ENCODE results near the gene BDKRB1. TPM values are rescaled to one million over a fixed set of nuclear protein-coding genes. Genes with fewer than 3 reads are reported as not detected.

The BDKRB1 gene
- total RNA-seq, 1 donor from 2014 or later, result not detected

DNA sequence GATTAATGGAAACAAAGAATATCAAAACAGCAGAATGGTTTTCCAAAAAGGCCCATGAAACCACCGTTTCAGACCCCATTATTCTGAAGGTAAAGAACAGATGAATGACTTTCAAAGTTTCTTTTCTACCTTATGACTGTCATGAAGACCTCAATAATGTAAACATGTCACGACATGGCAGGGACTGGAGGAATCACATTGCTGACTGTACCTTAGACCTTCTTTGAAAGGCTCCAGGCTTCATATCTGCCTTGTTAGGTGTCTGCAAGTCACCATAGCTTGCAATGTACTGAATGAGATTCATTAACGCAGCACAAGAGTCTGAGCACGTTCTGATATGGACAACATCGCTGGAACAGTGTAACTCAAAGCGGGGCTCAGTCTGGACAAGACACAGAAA lies 54.9 kb downstream of the BDKRB1 start:
- H3K9me3 Mint-ChIP-seq, result no peaks in the 10 kb centered on the region
- no peak overlapping the region for H3K4me3 Mint-ChIP-seq
- DNase-seq (ENCODE audit: low spot score), result no peak
- no peaks in the 10 kb centered on the region for H3K4me1 Mint-ChIP-seq
- no peaks in the 10 kb centered on the region for H3F3A ChIP-seq (ENCODE audit: low read depth)
- no peaks in the 10 kb centered on the region for H3K9me3 ChIP-seq (ENCODE audit: low read depth)
- TF ChIP-seq EZH2 (IDR thresholded peaks at IDR 0.05) (no peak), CTCF (IDR thresholded peaks at IDR 0.05) (no peak), EZH2phosphoT487 (IDR thresholded peaks at IDR 0.05) (no peak)
- H3K36me3 Mint-ChIP-seq, result peaks cover 23% of the 10 kb centered on the region
- no peak overlapping the region for H3K27ac Mint-ChIP-seq
- H3K4me1 ChIP-seq, result no peaks in the 10 kb centered on the region
- no peaks in the 10 kb centered on the region for H3K27me3 Mint-ChIP-seq (ENCODE audit: insufficient read depth, low read depth)
- H4K20me1 ChIP-seq (ENCODE audit: low read depth), result no peaks in the 10 kb centered on the region
- H3K9ac ChIP-seq, result no peak overlapping the region
- no peaks in the 10 kb centered on the region for H3K27me3 ChIP-seq
- no peak overlapping the region for H3K27ac ChIP-seq
- H3K79me2 ChIP-seq (ENCODE audit: low read depth), result no peaks in the 10 kb centered on the region
- no peak overlapping the region for H3K4me3 ChIP-seq
- H3K4me2 ChIP-seq, result no peak overlapping the region
- no peak overlapping the region for H2AFZ ChIP-seq (replicated peaks)
- H3K36me3 ChIP-seq, result peaks cover 13% of the 10 kb centered on the region

Small RNAs within 50 kb of the gene (small RNA-seq; reads per million reads assigned to genes)
- gene CKS1BP1, result not detected

Other genes with a start within 250 kb of the BDKRB1 start
- 5.5 and 8.1 TPM in 2 replicates for gene C14orf132, start 216.8 kb upstream of the BDKRB1 start, total RNA-seq (ENCODE audit: low replicate concordance)
- 0.37 TPM in 2 replicates for gene BDKRB2, start 51.4 kb upstream of the BDKRB1 start, total RNA-seq (ENCODE audit: low replicate concordance)
- gene ATG2B, start 107.1 kb downstream of the BDKRB1 start, total RNA-seq (ENCODE audit: low replicate concordance), result 11.9 and 12.3 TPM in 2 replicates
- 48.4 and 73.2 TPM in 2 replicates for gene GSKIP, start 107.3 kb downstream of the BDKRB1 start, total RNA-seq (ENCODE audit: low replicate concordance)
- 8.0 and 9.0 TPM in 2 replicates for gene AK7, start 135.9 kb downstream of the BDKRB1 start, total RNA-seq (ENCODE audit: low replicate concordance)
- 169 and 235 TPM in 2 replicates for gene PAPOLA, start 246.2 kb downstream of the BDKRB1 start, total RNA-seq (ENCODE audit: low replicate concordance)